GM23338 (cell line): ENCODE measurements around the gene PRPSAP1. TPM values are rescaled to one million over a fixed set of nuclear protein-coding genes. Genes with fewer than 3 reads are reported as not detected.
A peak's percentile ranks its signal among the peaks of the same experiment; 100 is the strongest.

Source experiments
- ATAC-seq: fragments of 200-7000 bp; cut with Tn5 transposase; 3 replicates; pipeline ENCODE4 v1.9.1; 2020
- DNase-seq: peaks from one replicate; pipeline ENCODE4 v3.0.0-alpha.2; 2015; ENCODE audit warnings: low spot score
- H2AFZ ChIP-seq: fragments of 200-600 bp; sonication (generic); 2 replicates; pipeline ENCODE4 v1.8.0; 2016; ENCODE audit warnings: antibody characterized with exemption, mild to moderate bottlenecking, moderate library complexity
- H3F3A ChIP-seq: fragments of 200-600 bp; sonication (generic); replicated peaks from 2 replicates; pipeline ENCODE4 v1.8.0; 2017; ENCODE audit warnings: antibody characterized with exemption, mixed run types, low read depth
- H3K27ac ChIP-seq: fragments of 200-600 bp; sonication (generic); 2 replicates; pipeline ENCODE4 v1.6.1; 2016; ENCODE audit warnings: low read depth
- H3K27me3 ChIP-seq: fragments of 200-600 bp; sonication (generic); 2 replicates; pipeline ENCODE4 v1.8.0; 2016; ENCODE audit warnings: mild to moderate bottlenecking, mixed run types, moderate library complexity; ENCODE audit not compliant: insufficient read depth
- H3K36me3 ChIP-seq: fragments of 200-600 bp; sonication (generic); 2 replicates; pipeline ENCODE4 v1.8.0; 2016; ENCODE audit warnings: mild to moderate bottlenecking; ENCODE audit not compliant: insufficient read depth
- H3K4me1 ChIP-seq: fragments of 200-600 bp; sonication (generic); 2 replicates; pipeline ENCODE4 v1.8.0; 2016; ENCODE audit warnings: mild to moderate bottlenecking, moderate library complexity; ENCODE audit not compliant: insufficient read depth
- H3K4me2 ChIP-seq: fragments of 200-600 bp; sonication (generic); 2 replicates; pipeline ENCODE4 v1.7.1; 2017; ENCODE audit warnings: mixed run types
- H3K4me3 ChIP-seq: fragments of 200-600 bp; sonication (generic); 2 replicates; pipeline ENCODE4 v1.6.1; 2016; ENCODE audit warnings: mixed run types
- H3K79me2 ChIP-seq: fragments of 200-600 bp; sonication (generic); replicated peaks from 2 replicates; pipeline ENCODE4 v1.8.0; 2017; ENCODE audit warnings: mild to moderate bottlenecking; ENCODE audit not compliant: insufficient read depth
- H3K9me2 ChIP-seq: fragments of 200-600 bp; sonication (generic); 2 replicates; pipeline ENCODE4 v1.8.0; 2017; ENCODE audit not compliant: insufficient read depth
- H4K20me1 ChIP-seq: fragments of 200-600 bp; sonication (generic); replicated peaks from 2 replicates; pipeline ENCODE4 v1.8.0; 2017; ENCODE audit warnings: mild to moderate bottlenecking; ENCODE audit not compliant: insufficient read depth
- H3K27ac Mint-ChIP-seq: 2 replicates; pipeline ENCODE4 v1.8.0; 2020; ENCODE audit warnings: inconsistent platforms, mild to moderate bottlenecking, moderate library complexity, mixed read lengths
- H3K27me3 Mint-ChIP-seq: 3 replicates; pipeline ENCODE4 v1.8.0; 2022; ENCODE audit warnings: low read depth, mild to moderate bottlenecking, moderate library complexity, mixed read lengths, inconsistent platforms; ENCODE audit not compliant: insufficient read depth, poor library complexity
- H3K36me3 Mint-ChIP-seq: 3 replicates; pipeline ENCODE4 v1.8.0; 2021; ENCODE audit warnings: low read depth, mild to moderate bottlenecking, inconsistent platforms, moderate library complexity, mixed read lengths
- H3K4me1 Mint-ChIP-seq: 3 replicates; pipeline ENCODE4 v1.8.0; 2020; ENCODE audit warnings: mild to moderate bottlenecking, inconsistent platforms, mixed read lengths
- H3K4me3 Mint-ChIP-seq: 3 replicates; pipeline ENCODE4 v1.8.0; 2021; ENCODE audit warnings: moderate library complexity, mild to moderate bottlenecking, inconsistent platforms, mixed read lengths
- H3K9me3 Mint-ChIP-seq: 3 replicates; pipeline ENCODE4 v1.8.0; 2020; ENCODE audit warnings: moderate library complexity, mild to moderate bottlenecking, inconsistent platforms, mixed read lengths
- CTCF ChIP-seq, 2 experiments: fragments of 200-600 bp in 1 of 2; sonication (generic) in 1 of 2; conservative IDR thresholded peaks; 2 replicates each; pipeline versions ENCODE4 v1.5.1 to v1.6.1; 2016 to 2017; ENCODE audit warnings: antibody characterized with exemption in 2 of 2, low read depth in 2 of 2, mild to moderate bottlenecking in 2 of 2, moderate library complexity in 1 of 2
- EZH2 ChIP-seq: fragments of 200-600 bp; sonication (generic); IDR thresholded peaks from one replicate; pipeline ENCODE4 v1.8.0; 2017; ENCODE audit warnings: antibody characterized with exemption, mild to moderate bottlenecking, low read depth; ENCODE audit not compliant: unreplicated experiment
- JUNB ChIP-seq: IDR thresholded peaks from one replicate; pipeline ENCODE4 v1.6.1; 2016; ENCODE audit warnings: antibody characterized with exemption; ENCODE audit not compliant: unreplicated experiment
- ZNF331 ChIP-seq: fragments of 250-450 bp; sonication (Bioruptor Pico); IDR thresholded peaks from 2 replicates; pipeline ENCODE4 v1.5.0; 2020; ENCODE audit warnings: low read depth, mild to moderate bottlenecking, moderate library complexity
- ZNF462 ChIP-seq: fragments of 250-450 bp; sonication (Bioruptor Pico); IDR thresholded peaks from 2 replicates; pipeline ENCODE4 v1.5.0; 2020; ENCODE audit warnings: mild to moderate bottlenecking, moderate library complexity
- polyA plus RNA-seq: library from polyadenylated mRNA; unstranded; fragments of >200 nt; fragmentation: Nextera tagmentation; extraction: Ambion mirVana; gene quantifications from 2 replicates; pipeline ENCODE4 v1.2.1, GENCODE V29; 2016
- total RNA-seq: library from RNA; depleted of rRNA; stranded (reverse); fragments of >200 nt; shearing (Covaris generic); gene quantifications from 2 replicates; pipeline ENCODE4 v1.2.3, GENCODE V29; 2014
- TF ChIP-seq, protein P1 (sequence below): IDR thresholded peaks from one replicate; pipeline ENCODE4 v1.6.1; 2018; ENCODE audit warnings: antibody characterized with exemption; ENCODE audit not compliant: unreplicated experiment

The PRPSAP1 gene
- total and polyA plus RNA-seq, 2 experiments from 2014 or later, result 39.5 to 58.8 TPM

- peak overlapping the region; percentile 23; the same call in 1 of the 3 replicates for H3K4me3 Mint-ChIP-seq
- Histone ChIP-seq H3K4me3 (no peak overlapping the region), H3K27me3 (peaks cover 15% of the 10 kb centered on the region), H3K4me2 (peak overlapping the region; percentile 62), H4K20me1 (no peaks in the 10 kb centered on the region), H2AFZ (no peak overlapping the region), H3K9me2 (no peaks in the 10 kb centered on the region), H3K4me1 (peaks cover 19% of the 10 kb centered on the region), H3K79me2 (no peaks in the 10 kb centered on the region), H3K36me3 (peaks cover 14% of the 10 kb centered on the region; the same call in 1 of the 2 replicates), H3F3A (peaks cover 23% of the 10 kb centered on the region), H3K27ac (peak overlapping the region; percentile 85; the same call in 1 of the 2 replicates)
- peaks cover 44% of the 10 kb centered on the region for H3K36me3 Mint-ChIP-seq
- no peaks in the 10 kb centered on the region; the same call in 1 of the 3 replicates for H3K9me3 Mint-ChIP-seq
- peak; percentile 50 for DNase-seq
- peaks cover 31% of the 10 kb centered on the region for H3K27me3 Mint-ChIP-seq
- peak; percentile 10 for ATAC-seq
- no peak for TF ChIP-seq ZNF331 (CRISPR knock-in tag)
- TF ChIP-seq CTCF (conservative IDR thresholded peaks at IDR 0.05; ENCODE audit: low read depth in 2 of 2), result no peak
- TF ChIP-seq ZNF462, result no peak
- TF ChIP-seq, protein P1, sequence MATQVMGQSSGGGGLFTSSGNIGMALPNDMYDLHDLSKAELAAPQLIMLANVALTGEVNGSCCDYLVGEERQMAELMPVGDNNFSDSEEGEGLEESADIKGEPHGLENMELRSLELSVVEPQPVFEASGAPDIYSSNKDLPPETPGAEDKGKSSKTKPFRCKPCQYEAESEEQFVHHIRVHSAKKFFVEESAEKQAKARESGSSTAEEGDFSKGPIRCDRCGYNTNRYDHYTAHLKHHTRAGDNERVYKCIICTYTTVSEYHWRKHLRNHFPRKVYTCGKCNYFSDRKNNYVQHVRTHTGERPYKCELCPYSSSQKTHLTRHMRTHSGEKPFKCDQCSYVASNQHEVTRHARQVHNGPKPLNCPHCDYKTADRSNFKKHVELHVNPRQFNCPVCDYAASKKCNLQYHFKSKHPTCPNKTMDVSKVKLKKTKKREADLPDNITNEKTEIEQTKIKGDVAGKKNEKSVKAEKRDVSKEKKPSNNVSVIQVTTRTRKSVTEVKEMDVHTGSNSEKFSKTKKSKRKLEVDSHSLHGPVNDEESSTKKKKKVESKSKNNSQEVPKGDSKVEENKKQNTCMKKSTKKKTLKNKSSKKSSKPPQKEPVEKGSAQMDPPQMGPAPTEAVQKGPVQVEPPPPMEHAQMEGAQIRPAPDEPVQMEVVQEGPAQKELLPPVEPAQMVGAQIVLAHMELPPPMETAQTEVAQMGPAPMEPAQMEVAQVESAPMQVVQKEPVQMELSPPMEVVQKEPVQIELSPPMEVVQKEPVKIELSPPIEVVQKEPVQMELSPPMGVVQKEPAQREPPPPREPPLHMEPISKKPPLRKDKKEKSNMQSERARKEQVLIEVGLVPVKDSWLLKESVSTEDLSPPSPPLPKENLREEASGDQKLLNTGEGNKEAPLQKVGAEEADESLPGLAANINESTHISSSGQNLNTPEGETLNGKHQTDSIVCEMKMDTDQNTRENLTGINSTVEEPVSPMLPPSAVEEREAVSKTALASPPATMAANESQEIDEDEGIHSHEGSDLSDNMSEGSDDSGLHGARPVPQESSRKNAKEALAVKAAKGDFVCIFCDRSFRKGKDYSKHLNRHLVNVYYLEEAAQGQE, result no peak
- TF ChIP-seq EZH2, result no peak
- no peak for TF ChIP-seq JUNB
- no peak overlapping the region for H3K27ac Mint-ChIP-seq
- H3K4me1 Mint-ChIP-seq, result peaks cover 22% of the 10 kb centered on the region
Observed at GRCh38 chr17:76390003-76390421, 36.3 kb upstream of the PRPSAP1 start.
